ENCODE results near the gene ADRA2C. TPM values are rescaled to one million over a fixed set of nuclear protein-coding genes. Genes with fewer than 3 reads are reported as not detected.

The ADRA2C gene
- total RNA-seq, 1 donor from 2014 or later, result 4.5 TPM

DNA sequence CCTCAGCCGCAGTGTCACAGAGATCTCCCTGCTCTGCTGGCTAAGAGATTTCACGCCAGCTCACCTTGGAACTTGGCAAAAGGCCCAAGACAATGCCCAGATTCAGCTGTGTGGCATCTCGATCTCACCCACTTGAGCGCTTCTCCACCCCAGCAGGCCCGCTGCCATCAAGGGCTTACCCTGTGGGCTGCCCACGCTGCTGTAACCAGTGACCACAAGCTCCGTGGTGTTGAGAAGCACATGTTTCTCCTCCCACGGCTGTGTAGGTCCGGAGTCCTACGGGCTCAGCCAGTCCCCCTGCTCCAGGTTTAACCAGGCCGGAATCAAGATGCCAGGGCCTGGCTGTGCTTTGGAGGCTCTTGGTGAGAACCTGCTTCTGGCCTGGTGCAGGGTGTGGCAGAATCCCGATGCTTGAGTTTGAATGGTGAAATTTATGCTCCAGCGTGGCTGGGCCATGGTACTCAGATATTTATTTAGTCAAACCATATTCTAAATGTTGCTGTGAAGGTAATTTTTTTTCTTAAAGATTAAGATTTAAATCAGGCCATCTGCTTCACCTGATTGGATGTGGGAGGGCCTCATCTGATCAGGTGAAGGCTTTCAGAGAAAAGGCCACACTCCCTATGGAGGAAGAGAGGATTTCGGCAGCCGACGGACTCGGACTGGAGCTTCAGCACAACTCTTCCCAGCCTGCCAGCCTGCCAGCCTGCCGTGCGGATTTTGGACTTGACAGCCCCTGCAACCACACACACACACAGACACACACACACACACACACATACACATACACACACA, 24.8 kb upstream of the ADRA2C start:
- no peaks in the 10 kb centered on the region for H3K36me3 ChIP-seq
- no peak overlapping the region for H3K4me3 ChIP-seq
- intact Hi-C loops (cut with micrococcal nuclease), result no loop called here
- no peak for DNase-seq
- peaks cover 96% of the 10 kb centered on the region for H3K27me3 ChIP-seq (ENCODE audit: low read depth)
- no peak for TF ChIP-seq CTCF (IDR thresholded peaks at IDR 0.05; ENCODE audit: borderline replicate concordance)
- peaks cover 10% of the 10 kb centered on the region for H3K9me3 ChIP-seq (replicated peaks)
- peaks cover 9% of the 10 kb centered on the region for H3K4me1 ChIP-seq
- H3K27ac ChIP-seq (replicated peaks), result no peak overlapping the region

GRCh38 chr4:3742610-3743009, 23.6 kb upstream of the ADRA2C start:
- Histone ChIP-seq H3K27ac (replicated peaks) (no peak overlapping the region), H3K4me3 (no peak overlapping the region), H3K9me3 (replicated peaks) (peaks cover 10% of the 10 kb centered on the region), H3K4me1 (peaks cover 15% of the 10 kb centered on the region), H3K27me3 (ENCODE audit: low read depth) (peaks cover 97% of the 10 kb centered on the region), H3K36me3 (no peaks in the 10 kb centered on the region)
- intact Hi-C loops (cut with micrococcal nuclease), result no loop called here
- TF ChIP-seq CTCF (IDR thresholded peaks at IDR 0.05; ENCODE audit: borderline replicate concordance), result no peak
- no peak for DNase-seq

DNA sequence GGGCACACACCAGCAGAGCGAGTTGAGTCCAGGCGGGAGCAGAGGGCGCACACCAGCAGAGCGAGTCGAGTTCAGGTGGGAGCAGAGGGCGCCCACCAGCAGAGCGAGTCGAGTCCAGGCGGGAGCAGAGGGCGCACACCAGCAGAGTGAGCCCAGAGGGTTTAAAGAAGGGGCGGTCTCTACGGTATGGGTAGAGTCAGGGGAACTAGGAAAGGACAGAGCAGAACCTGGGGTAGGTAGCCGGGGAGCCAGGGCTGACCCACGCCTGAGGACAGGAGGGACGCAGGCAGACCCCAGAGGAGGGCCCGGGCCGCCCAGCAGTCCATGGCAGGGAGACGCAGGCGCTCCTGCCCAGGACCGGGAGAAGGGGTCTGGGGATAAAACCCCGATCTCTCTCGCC, 22.0 kb upstream of the ADRA2C start:
- H3K4me3 ChIP-seq, result no peak overlapping the region
- peaks cover 10% of the 10 kb centered on the region for H3K9me3 ChIP-seq (replicated peaks)
- intact Hi-C loops (cut with micrococcal nuclease), result no loop called here
- H3K27ac ChIP-seq (replicated peaks), result no peak overlapping the region
- H3K4me1 ChIP-seq, result peaks cover 15% of the 10 kb centered on the region
- no peaks in the 10 kb centered on the region for H3K36me3 ChIP-seq
- no peak for TF ChIP-seq CTCF (IDR thresholded peaks at IDR 0.05; ENCODE audit: borderline replicate concordance)
- DNase-seq, result no peak
- peaks cover 96% of the 10 kb centered on the region for H3K27me3 ChIP-seq (ENCODE audit: low read depth)

DNA sequence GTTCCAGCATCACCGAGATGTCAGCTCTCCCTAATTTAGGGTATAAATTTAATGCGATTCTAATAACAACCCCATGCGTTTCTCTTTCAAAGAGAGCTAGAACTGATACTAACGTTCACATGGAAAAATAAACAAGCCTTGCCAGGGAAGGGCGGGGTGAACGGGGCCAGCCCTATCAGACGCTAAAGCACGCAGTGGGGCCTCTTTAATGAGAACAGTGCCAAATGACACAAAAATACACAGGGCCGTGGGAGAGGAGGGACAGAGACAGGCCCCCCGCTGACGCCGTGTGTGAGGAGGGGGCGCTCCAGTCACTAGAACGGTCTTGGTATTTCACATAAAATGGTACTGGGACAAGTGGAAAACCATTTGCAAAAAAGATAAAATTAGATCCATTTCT, 21.3 kb upstream of the ADRA2C start:
- intact Hi-C loops (cut with micrococcal nuclease), result no loop called here
- DNase-seq, result no peak
- Histone ChIP-seq H3K27me3 (ENCODE audit: low read depth) (peaks cover 90% of the 10 kb centered on the region), H3K4me3 (no peak overlapping the region), H3K27ac (replicated peaks) (no peak overlapping the region), H3K4me1 (peaks cover 15% of the 10 kb centered on the region), H3K36me3 (no peaks in the 10 kb centered on the region), H3K9me3 (replicated peaks) (peaks cover 10% of the 10 kb centered on the region)
- no peak for TF ChIP-seq CTCF (IDR thresholded peaks at IDR 0.05; ENCODE audit: borderline replicate concordance)

DNA sequence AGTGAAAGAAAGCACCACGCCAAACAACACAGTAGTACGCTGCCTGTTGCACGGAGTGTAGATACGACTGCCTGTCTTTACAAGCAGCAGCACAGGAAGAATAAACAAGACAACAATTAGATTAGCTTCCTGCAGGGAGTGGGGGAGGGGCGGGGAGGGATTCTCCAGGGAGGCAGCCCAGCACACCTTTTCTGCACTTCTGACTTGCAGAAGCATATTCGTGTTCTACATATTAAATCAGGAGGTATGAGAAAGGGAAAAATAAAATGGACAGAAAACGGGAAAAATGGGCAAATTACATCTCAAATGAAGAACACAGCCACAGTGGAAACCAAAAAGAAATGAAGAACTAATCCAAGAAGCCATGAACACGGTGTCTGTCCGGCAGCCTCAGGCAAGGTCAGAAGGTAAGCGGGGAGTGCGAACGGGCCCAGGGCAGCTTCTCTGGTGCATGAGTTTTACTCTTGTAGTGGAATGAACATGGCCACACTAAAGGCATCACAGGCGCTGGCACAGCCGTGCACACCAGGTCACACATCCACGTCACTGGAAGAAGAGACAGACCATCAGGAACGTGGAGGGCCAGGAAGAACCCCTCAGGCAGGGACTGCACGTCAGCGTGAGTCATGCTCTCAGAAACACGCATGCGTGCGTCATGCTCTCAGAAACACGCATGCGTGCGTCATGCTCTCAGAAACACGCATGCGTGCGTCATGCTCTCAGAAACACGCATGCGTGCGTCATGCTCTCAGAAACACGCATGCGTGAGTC, 20.1 kb upstream of the ADRA2C start:
- peaks cover 84% of the 10 kb centered on the region for H3K27me3 ChIP-seq (ENCODE audit: low read depth)
- H3K36me3 ChIP-seq, result no peaks in the 10 kb centered on the region
- no peak for DNase-seq
- intact Hi-C loops (cut with micrococcal nuclease), result no loop called here
- peaks cover 15% of the 10 kb centered on the region for H3K4me1 ChIP-seq
- peaks cover 10% of the 10 kb centered on the region for H3K9me3 ChIP-seq (replicated peaks)
- H3K4me3 ChIP-seq, result no peak overlapping the region
- no peak for TF ChIP-seq CTCF (IDR thresholded peaks at IDR 0.05; ENCODE audit: borderline replicate concordance)
- H3K27ac ChIP-seq (replicated peaks), result no peak overlapping the region
